Sigmoid colon (tissue), 3 donors: ENCODE results near the gene SOX6.

Experiments used
- POLR2A ChIP-seq, 2 donors: fragments of 450-650 bp; IDR thresholded peaks; one replicate each; pipeline ENCODE4 v1.6.1; 2016; ENCODE audit warnings: antibody characterized with exemption in 2 of 2, mild to moderate bottlenecking in 2 of 2, moderate library complexity in 2 of 2
- TF ChIP-seq, protein P1 (sequence below), 4 experiments: fragments of 450-650 bp in 3 of 4; fragments of 200-600 bp in 1 of 4; IDR thresholded peaks; one replicate each; pipeline ENCODE4 v1.5.1; 2016 to 2019; ENCODE audit warnings: antibody characterized with exemption in 4 of 4, mild to moderate bottlenecking in 3 of 4, moderate library complexity in 2 of 4

DNA sequence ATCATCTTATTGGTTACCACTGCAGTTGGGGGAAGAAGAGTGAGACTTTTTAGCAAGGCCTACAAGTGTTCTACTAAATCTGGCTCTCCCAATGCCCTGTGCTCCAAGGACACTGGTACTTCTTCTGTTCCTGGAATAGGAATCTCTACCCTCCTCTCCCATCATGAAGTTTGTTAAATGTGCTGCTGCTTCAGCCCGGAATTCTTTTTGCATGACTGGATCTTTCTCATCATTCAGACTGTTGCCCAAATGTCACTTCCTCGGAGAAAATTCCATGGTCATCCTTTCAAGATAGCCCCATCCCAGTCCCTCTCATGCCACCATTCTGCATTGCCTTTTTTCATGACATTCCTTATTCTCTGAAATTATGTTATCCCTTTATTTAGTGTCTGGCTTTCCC, 400.8 kb downstream of the SOX6 start:
- TF ChIP-seq, protein P1, sequence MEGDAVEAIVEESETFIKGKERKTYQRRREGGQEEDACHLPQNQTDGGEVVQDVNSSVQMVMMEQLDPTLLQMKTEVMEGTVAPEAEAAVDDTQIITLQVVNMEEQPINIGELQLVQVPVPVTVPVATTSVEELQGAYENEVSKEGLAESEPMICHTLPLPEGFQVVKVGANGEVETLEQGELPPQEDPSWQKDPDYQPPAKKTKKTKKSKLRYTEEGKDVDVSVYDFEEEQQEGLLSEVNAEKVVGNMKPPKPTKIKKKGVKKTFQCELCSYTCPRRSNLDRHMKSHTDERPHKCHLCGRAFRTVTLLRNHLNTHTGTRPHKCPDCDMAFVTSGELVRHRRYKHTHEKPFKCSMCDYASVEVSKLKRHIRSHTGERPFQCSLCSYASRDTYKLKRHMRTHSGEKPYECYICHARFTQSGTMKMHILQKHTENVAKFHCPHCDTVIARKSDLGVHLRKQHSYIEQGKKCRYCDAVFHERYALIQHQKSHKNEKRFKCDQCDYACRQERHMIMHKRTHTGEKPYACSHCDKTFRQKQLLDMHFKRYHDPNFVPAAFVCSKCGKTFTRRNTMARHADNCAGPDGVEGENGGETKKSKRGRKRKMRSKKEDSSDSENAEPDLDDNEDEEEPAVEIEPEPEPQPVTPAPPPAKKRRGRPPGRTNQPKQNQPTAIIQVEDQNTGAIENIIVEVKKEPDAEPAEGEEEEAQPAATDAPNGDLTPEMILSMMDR (IDR thresholded peaks at IDR 0.05) = no peak
- TF ChIP-seq POLR2A (IDR thresholded peaks at IDR 0.05) = no peak
